Adrenal gland (tissue), 5 donors: ENCODE results near the gene NRXN3.

Experiments used
- POLR2A ChIP-seq, 2 donors: fragments of 450-650 bp; IDR thresholded peaks; one replicate each; pipeline ENCODE4 v1.6.1; 2017; ENCODE audit warnings: antibody characterized with exemption in 2 of 2, mild to moderate bottlenecking in 2 of 2, moderate library complexity in 1 of 2
- TF ChIP-seq, protein P1 (sequence below), 6 experiments: fragments of 450-650 bp in 4 of 6; fragments of 200-600 bp in 2 of 6; sonication (generic) in 1 of 6; IDR thresholded peaks; 1 replicate in 5 of 6; 2 replicates in 1 of 6; pipeline versions ENCODE4 v1.5.1 to v1.8.0; 2016 to 2021; ENCODE audit warnings: antibody characterized with exemption in 6 of 6, mild to moderate bottlenecking in 2 of 6, moderate library complexity in 1 of 6
- donor health status: DM: no; HTN: no; CAD: no.

DNA sequence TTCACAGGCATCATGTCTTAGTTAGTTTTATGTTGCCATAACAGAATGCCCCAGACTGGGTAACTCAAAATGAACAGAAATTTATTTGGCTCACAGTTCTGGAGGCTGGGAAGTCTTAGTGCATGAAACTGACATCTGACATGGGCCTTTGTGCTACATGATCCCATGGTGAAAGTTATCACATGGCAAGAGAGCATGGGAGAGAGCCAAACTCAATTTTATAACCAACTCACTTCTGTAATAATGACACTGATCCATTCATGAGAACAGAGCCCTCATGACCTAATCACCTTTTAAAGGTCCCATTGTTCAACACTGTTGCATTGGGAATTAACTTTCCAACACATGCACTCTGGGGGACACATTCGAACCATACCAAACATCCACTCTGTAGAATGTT is 1026.0 kb downstream of the NRXN3 start:
- TF ChIP-seq, protein P1, sequence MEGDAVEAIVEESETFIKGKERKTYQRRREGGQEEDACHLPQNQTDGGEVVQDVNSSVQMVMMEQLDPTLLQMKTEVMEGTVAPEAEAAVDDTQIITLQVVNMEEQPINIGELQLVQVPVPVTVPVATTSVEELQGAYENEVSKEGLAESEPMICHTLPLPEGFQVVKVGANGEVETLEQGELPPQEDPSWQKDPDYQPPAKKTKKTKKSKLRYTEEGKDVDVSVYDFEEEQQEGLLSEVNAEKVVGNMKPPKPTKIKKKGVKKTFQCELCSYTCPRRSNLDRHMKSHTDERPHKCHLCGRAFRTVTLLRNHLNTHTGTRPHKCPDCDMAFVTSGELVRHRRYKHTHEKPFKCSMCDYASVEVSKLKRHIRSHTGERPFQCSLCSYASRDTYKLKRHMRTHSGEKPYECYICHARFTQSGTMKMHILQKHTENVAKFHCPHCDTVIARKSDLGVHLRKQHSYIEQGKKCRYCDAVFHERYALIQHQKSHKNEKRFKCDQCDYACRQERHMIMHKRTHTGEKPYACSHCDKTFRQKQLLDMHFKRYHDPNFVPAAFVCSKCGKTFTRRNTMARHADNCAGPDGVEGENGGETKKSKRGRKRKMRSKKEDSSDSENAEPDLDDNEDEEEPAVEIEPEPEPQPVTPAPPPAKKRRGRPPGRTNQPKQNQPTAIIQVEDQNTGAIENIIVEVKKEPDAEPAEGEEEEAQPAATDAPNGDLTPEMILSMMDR (IDR thresholded peaks at IDR 0.05) = no peak
- TF ChIP-seq POLR2A (IDR thresholded peaks at IDR 0.05) = no peak
